Keratinocyte (primary cell): ENCODE data around the gene MYL12B. TPM values are rescaled to one million over a fixed set of nuclear protein-coding genes. Genes with fewer than 3 reads are reported as not detected.

Experiments
- DNase-seq: peaks from one replicate; pipeline ENCODE4 v3.0.0-alpha.2; 2011; ENCODE audit warnings: low read depth, missing footprints, low spot score
- FAIRE-seq: peaks from 2 replicates; lab custom pipeline; 2011; peaks lifted over from hg19 to GRCh38; lab: Jason Lieb, UNC
- H2AFZ ChIP-seq: 2 replicates; pipeline ENCODE4 v1.6.0; 2012; ENCODE audit warnings: low read length, control low read depth, inconsistent platforms; ENCODE audit not compliant: control insufficient read depth
- H3K27ac ChIP-seq: 2 replicates; pipeline ENCODE4 v1.5.1; 2011; ENCODE audit warnings: low read length; ENCODE audit not compliant: control insufficient read depth, insufficient read depth
- H3K27me3 ChIP-seq: 3 replicates; pipeline ENCODE4 v1.6.0; 2011; ENCODE audit warnings: low read length; ENCODE audit not compliant: control insufficient read depth, insufficient read depth; ENCODE audit errors: extremely low read depth
- H3K36me3 ChIP-seq, 2 experiments: 2 replicates in 1 of 2; 3 replicates in 1 of 2; pipeline ENCODE4 v1.5.1; 2011; ENCODE audit warnings: low read length in 2 of 2, mild to moderate bottlenecking in 1 of 2; ENCODE audit not compliant: control insufficient read depth in 2 of 2, insufficient read depth in 2 of 2; ENCODE audit errors: extremely low read depth in 1 of 2
- H3K4me1 ChIP-seq: 3 replicates; pipeline ENCODE4 v1.5.1; 2011; ENCODE audit warnings: low read length; ENCODE audit not compliant: control insufficient read depth, insufficient read depth; ENCODE audit errors: extremely low read depth
- H3K4me2 ChIP-seq: 3 replicates; pipeline ENCODE4 v1.6.0; 2011; ENCODE audit warnings: low read depth, low read length; ENCODE audit not compliant: control insufficient read depth, insufficient read depth; ENCODE audit errors: extremely low read depth
- H3K4me3 ChIP-seq, 3 experiments: fragments of 200-600 bp in 1 of 3; sonication (generic) in 1 of 3; 2 replicates in 2 of 3; 3 replicates in 1 of 3; pipeline ENCODE4 v1.5.1; 2011 to 2016; ENCODE audit warnings: low read length in 3 of 3, mild to moderate bottlenecking in 3 of 3, control low read depth in 2 of 3, inconsistent platforms in 1 of 3, low read depth in 1 of 3, mixed read lengths in 1 of 3, mixed run types in 1 of 3, moderate library complexity in 1 of 3; ENCODE audit not compliant: control insufficient read depth in 2 of 3, insufficient read depth in 2 of 3; ENCODE audit errors: extremely low read depth in 1 of 3
- H3K79me2 ChIP-seq: 2 replicates; pipeline ENCODE4 v1.6.0; 2012; ENCODE audit warnings: low read length; ENCODE audit not compliant: control insufficient read depth, insufficient read depth
- H3K9ac ChIP-seq: 3 replicates; pipeline ENCODE4 v1.6.0; 2011; ENCODE audit warnings: low read length; ENCODE audit not compliant: control insufficient read depth, insufficient read depth; ENCODE audit errors: extremely low read depth
- H3K9me1 ChIP-seq: 3 replicates; pipeline ENCODE4 v1.6.0; 2011; ENCODE audit warnings: low read length; ENCODE audit not compliant: control insufficient read depth, insufficient read depth; ENCODE audit errors: extremely low read depth
- H3K9me3 ChIP-seq: 2 replicates; pipeline ENCODE4 v1.5.1; 2012; ENCODE audit warnings: low read depth, low read length; ENCODE audit not compliant: control insufficient read depth
- H4K20me1 ChIP-seq: 3 replicates; pipeline ENCODE4 v1.6.0; 2011; ENCODE audit warnings: low read length; ENCODE audit not compliant: control insufficient read depth, insufficient read depth; ENCODE audit errors: extremely low read depth
- CTCF ChIP-seq, 3 experiments: IDR thresholded peaks in 1 of 3; conservative IDR thresholded peaks in 1 of 3; optimal IDR thresholded peaks in 1 of 3; 2 replicates in 2 of 3; 3 replicates in 1 of 3; pipeline versions ENCODE3 to v1.5.1; 2011; ENCODE audit warnings: low read length in 3 of 3, mild to moderate bottlenecking in 3 of 3, moderate library complexity in 2 of 3, control low read depth in 1 of 3, inconsistent platforms in 1 of 3; ENCODE audit not compliant: insufficient read depth in 2 of 3; ENCODE audit errors: extremely low read depth in 1 of 3
- EZH2 ChIP-seq: IDR thresholded peaks from one replicate; pipeline ENCODE4 v1.6.1; 2012; ENCODE audit warnings: inconsistent platforms, mild to moderate bottlenecking, low read length, moderate library complexity
- dilution Hi-C: fragments of 300-500 bp; cut with MboI; formaldehyde crosslinking; loops from one replicate; pipeline ENCODE4 v1.7.0; 2020; ENCODE audit warnings: low sequenced_read_pairs; ENCODE audit not compliant: extremely low pct_ligation_motif_present
- polyA plus RNA-seq, 5 experiments: library from polyadenylated mRNA; depleted of rRNA in 3 of 5; stranded (reverse) in 3 of 5; stranded (forward) in 1 of 5; unstranded in 1 of 5; fragments of >200 nt; gene quantifications; 1 replicate in 1 of 5; 2 replicates in 3 of 5; 3 replicates in 1 of 5; pipeline versions ENCODE4 v1.2.1 to v1.2.3, GENCODE V29; 2011 to 2012; ENCODE audit warnings: missing spikeins in 2 of 5, low read depth in 1 of 5, low replicate concordance in 1 of 5

The MYL12B gene
- polyA plus RNA-seq, 1 donor (not counting 4 experiments of a cell fraction or from before 2014, with no cell fraction given): 1,224 TPM

DNA sequence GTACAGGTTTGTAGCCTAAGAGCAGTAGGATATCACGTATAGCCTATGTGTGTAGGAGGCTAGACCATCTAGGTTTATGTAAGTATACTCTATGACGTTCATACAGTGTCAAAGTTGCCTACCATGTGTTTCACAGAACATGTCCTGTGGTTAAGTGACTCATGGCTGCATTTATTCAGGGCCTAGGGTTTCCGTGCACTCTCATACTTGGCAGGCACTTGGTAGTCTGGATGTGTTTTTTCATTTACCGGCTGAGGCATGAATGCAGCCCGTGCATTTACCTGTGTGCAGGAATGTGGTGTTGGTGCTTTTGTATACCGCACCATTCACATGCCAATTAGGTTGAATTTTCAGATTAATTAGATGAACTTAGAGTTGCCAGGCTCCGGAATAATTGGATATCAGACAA is 43.4 kb downstream of the MYL12B start:
- DNase-seq (peak; percentile 92), FAIRE-seq (peak; percentile 100)
- H3K4me1 ChIP-seq: peaks cover 26% of the 10 kb centered on the region
- H3K9me3 ChIP-seq: no peaks in the 10 kb centered on the region
- H3K36me3 ChIP-seq: no peaks in the 10 kb centered on the region
- H3K4me2 ChIP-seq: peak overlapping the region; percentile 97
- no peaks in the 10 kb centered on the region for H3K9me1 ChIP-seq
- H3K9ac ChIP-seq: peak overlapping the region; percentile 78
- no peaks in the 10 kb centered on the region for H3K27me3 ChIP-seq
- dilution Hi-C loops: no loop called here
- no peaks in the 10 kb centered on the region for H3K79me2 ChIP-seq
- no peaks in the 10 kb centered on the region for H4K20me1 ChIP-seq
- no peak overlapping the region for H2AFZ ChIP-seq
- peak overlapping the region in 2 of 3 experiments; percentile 39 to 63 for H3K4me3 ChIP-seq
- TF ChIP-seq CTCF (optimal IDR thresholded peaks at IDR 0.05 in 1 of 3, IDR thresholded peaks at IDR 0.05 in 1 of 3, conservative IDR thresholded peaks at IDR 0.05 in 1 of 3; ENCODE audit: extremely low read depth in 1 of 3, insufficient read depth in 2 of 3, low read length in 3 of 3): no peak
- no peak for TF ChIP-seq EZH2
- H3K27ac ChIP-seq: peak overlapping the region; percentile 96

- H3K4me2 ChIP-seq: peak overlapping the region; percentile 97
- H3K36me3 ChIP-seq: no peaks in the 10 kb centered on the region
- peaks cover 26% of the 10 kb centered on the region for H3K4me1 ChIP-seq
- peak overlapping the region; percentile 96 for H3K27ac ChIP-seq
- no peaks in the 10 kb centered on the region for H3K79me2 ChIP-seq
- TF ChIP-seq EZH2 (no peak), CTCF (optimal IDR thresholded peaks at IDR 0.05 in 1 of 3, IDR thresholded peaks at IDR 0.05 in 1 of 3, conservative IDR thresholded peaks at IDR 0.05 in 1 of 3; ENCODE audit: extremely low read depth in 1 of 3, insufficient read depth in 2 of 3, low read length in 3 of 3) (peak in 1 of 3 experiments; percentile 7)
- no peaks in the 10 kb centered on the region for H3K9me1 ChIP-seq
- DNase-seq (no peak), FAIRE-seq (peak; percentile 99)
- H3K9me3 ChIP-seq: no peaks in the 10 kb centered on the region
- dilution Hi-C loops: no loop called here
- H3K4me3 ChIP-seq: peak overlapping the region; percentile 18 to 63 (median 39)
- no peaks in the 10 kb centered on the region for H3K27me3 ChIP-seq
- peak overlapping the region; percentile 14 for H2AFZ ChIP-seq
- peak overlapping the region; percentile 78 for H3K9ac ChIP-seq
- H4K20me1 ChIP-seq: no peaks in the 10 kb centered on the region
Observed at GRCh38 chr18:3305933-3306332, 44.0 kb downstream of the MYL12B start.
